Stimulated activated CD4-positive, alpha-beta T cell treated with anti-CD3 and anti-CD28 coated beads, TNF-alpha, amount 100 ng/mL, for 4 hours (primary cell): ENCODE data around the gene KNTC1.
"Not testable (repeated sequence)": the region's sequence is repeated elsewhere in the genome, so short reads cannot be mapped to it uniquely, and the experiment has no call there.

ENCODE experiments used
- DNase-seq, 3 experiments: peaks; one replicate each; pipeline ENCODE4 v3.0.0-alpha.2; 2020; ENCODE audit warnings: low read depth in 3 of 3

KNTC1 gene

GRCh38 chr12:122526683-122527477, at the start of gene KNTC1, which contains the start of gene RSRC2:
KNTC1 (plus strand) TSS chr12:122527249; CDS start chr12:122530064, 2,815 bp downstream.
RSRC2 (minus strand) TSS chr12:122526936; CDS start chr12:122526853, 83 bp downstream.
- DNase-seq: peak; percentile 84 to 98 (median 95)

GRCh38 chr12:122480753-122481152, 46.3 kb upstream of the KNTC1 start:
- no peak for DNase-seq

- DNase-seq: no peak
Measured at GRCh38 chr12:122481861-122482260, 45.2 kb upstream of the KNTC1 start.

- no peak for DNase-seq
Measured at GRCh38 chr12:122483969-122484368, 43.1 kb upstream of the KNTC1 start.

- not testable (repeated sequence) for DNase-seq
Measured at GRCh38 chr12:122484385-122484784, 42.7 kb upstream of the KNTC1 start.

- not testable (repeated sequence) for DNase-seq
Measured at GRCh38 chr12:122486360-122486759, 40.7 kb upstream of the KNTC1 start.

- no peak for DNase-seq
Measured at GRCh38 chr12:122486805-122487426, 40.1 kb upstream of the KNTC1 start.

GRCh38 chr12:122487807-122488206, 39.2 kb upstream of the KNTC1 start:
- not testable (repeated sequence) for DNase-seq

- no peak for DNase-seq
Measured at GRCh38 chr12:122489038-122489437, 38.0 kb upstream of the KNTC1 start.

GRCh38 chr12:122491991-122492390, 35.1 kb upstream of the KNTC1 start:
- no peak for DNase-seq

GRCh38 chr12:122493222-122493621, 33.8 kb upstream of the KNTC1 start:
- DNase-seq: not testable (repeated sequence)

GRCh38 chr12:122495258-122495657, 31.8 kb upstream of the KNTC1 start:
- no peak for DNase-seq

GRCh38 chr12:122499991-122500684, 26.9 kb upstream of the KNTC1 start:
- peak; percentile 19 to 21 (median 20) for DNase-seq

- DNase-seq: peak; percentile 93 to 94 (median 93)
Measured at GRCh38 chr12:122500685-122501488, 26.2 kb upstream of the KNTC1 start, which contains the start of gene ZCCHC8. ZCCHC8 (minus strand) TSS chr12:122500932; CDS start chr12:122500840, 92 bp downstream.

- DNase-seq: no peak
Measured at GRCh38 chr12:122501489-122501989, 25.5 kb upstream of the KNTC1 start.

- DNase-seq: no peak
Measured at GRCh38 chr12:122503147-122503751, 23.8 kb upstream of the KNTC1 start.

GRCh38 chr12:122503783-122504590, 23.1 kb upstream of the KNTC1 start:
- no peak for DNase-seq

GRCh38 chr12:122505419-122506051, 21.5 kb upstream of the KNTC1 start:
- DNase-seq: no peak

GRCh38 chr12:122506393-122506938, 20.6 kb upstream of the KNTC1 start:
- no peak for DNase-seq
